HG02970 (cell line): Measurements from ENCODE around the gene PLCH1.

ENCODE experiments used
- ATAC-seq: cut with Tn5 transposase; IDR thresholded peaks from one replicate; pipeline ENCODE4 v1.9.1; 2021; ENCODE audit warnings: mild to moderate bottlenecking, moderate library complexity, moderate number of reproducible peaks; ENCODE audit not compliant: unreplicated experiment, low FRiP score

Gene PLCH1

DNA sequence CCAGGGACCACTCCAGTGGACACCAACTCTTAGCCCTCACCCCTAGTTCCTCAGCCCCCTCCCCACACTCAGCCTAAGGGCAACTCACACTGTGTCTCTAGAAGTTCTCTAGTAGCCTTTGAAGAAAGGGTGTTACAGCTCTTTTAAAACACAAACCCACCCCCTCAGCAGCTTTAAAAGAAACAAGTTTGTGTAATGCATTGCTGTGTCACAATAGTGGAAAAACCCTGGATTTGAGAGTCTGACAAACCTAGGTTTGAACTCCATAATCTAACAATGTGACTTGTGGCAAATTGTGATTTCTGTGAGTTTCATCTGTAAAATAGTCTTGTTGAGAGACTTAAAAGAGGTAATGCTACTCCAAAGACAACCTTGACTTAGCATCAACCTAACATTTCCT, 54.0 kb downstream of the PLCH1 start:
- ATAC-seq = no peak

GRCh38 chr3:155688481-155688880, 56.4 kb downstream of the PLCH1 start:
- no peak for ATAC-seq

DNA sequence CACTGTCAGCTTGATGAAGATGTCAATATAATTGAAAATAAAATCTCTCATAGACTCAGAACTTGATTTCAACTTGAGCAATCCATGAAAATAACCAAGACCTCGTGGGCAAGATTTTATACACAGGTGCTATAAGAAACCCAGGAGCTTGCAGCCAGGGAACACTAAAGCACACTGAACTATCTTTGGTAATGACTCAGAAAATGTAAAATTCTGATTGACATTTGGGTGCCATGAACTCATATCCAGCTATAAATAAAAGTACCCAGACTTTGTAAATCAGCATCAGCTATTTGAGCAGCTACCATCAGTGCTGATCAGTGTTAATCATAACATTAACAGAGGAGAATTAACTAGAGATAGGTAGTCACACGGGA, 61.5 kb downstream of the PLCH1 start:
- ATAC-seq = no peak

DNA sequence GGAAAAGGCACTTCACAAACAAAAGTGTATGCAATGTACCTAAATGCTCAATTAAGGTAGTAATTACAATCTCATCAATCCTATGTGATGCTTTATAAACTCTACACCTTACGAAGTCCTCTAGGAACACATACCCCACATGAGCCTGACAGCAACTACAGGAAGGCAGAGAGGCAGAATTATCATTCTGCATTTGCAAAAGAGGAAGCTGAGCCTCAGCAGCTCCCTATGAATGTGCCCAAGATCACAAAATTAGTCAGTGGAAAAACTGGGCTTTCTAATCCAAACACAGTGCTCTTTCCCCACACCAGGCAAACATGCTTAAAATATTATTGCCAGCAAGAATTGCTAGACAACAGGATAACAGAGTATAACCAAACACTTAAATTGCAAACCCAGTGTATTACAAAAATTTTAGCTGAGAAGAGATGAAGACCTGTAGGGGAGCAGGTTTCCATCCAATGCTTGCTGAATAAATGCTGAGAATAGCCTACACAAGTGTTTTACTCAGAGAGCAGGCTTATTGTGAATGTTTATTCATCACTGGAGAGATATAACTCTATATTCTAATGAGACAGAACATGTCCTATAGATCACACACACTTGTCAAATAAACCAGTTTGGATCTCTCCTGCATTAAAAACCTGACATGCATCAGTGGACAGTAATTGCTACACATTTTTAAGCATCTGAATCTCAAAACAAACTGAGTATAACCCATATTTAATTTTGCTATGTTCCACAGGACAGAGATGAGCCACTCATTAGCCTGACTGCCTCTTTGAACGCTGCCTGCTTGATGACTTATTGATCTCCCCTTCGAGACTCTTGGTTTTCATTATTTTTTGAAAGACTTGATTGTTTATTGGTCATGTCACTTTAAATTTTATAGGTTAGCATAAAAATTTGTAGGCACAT, 62.2 kb downstream of the PLCH1 start:
- ATAC-seq = no peak

DNA sequence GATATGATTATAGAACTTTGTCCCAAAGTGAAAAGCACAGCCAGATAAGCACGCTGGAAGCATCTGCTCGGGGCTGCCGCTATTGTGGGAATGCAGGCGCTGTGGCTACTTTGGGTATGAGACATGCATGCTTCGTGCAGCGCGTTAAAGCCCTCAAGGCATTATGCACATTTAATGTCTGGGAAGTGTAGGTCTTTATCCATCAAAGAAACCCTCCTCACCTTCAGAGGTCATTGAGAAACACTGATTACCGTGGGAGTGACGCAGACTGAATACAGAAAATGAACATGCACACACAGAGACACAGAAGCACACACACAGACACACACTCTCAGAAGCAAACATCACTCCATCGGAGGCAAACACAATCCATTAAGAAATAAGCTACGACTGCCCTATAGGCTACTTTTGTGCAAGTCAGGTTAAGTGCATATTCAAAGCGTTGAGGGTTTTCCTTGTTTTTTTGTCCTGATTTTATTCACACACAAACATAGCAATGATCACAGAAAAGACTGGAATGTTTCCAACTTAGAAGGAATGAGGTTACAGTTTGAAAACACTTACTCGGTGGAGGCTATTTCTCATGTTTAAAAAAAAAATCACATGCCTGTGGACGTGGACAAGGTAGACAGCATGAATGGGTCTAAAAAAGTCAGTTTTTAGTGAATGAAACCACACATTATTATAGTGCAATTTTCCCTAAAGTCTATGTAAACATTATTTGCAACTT, 68.5 kb downstream of the PLCH1 start:
- ATAC-seq = no peak

DNA sequence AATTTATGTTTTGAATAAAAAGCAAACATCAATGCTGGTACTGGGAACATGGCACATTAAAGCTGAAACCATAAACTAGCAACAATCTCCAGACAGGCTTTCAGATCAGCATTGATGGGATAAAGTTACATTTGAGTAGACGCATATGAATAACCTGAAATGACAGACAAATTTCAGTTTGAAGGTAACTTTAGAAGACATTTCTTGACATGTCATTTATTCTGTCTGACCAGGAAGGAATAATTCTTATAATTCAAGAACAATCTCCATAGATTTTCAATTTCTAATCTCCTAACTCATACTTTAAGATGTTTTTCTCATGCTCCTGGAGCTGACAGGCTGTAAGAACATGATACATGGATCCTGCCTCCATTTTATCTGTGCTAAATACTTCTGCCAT, 69.8 kb downstream of the PLCH1 start:
- ATAC-seq = no peak

GRCh38 chr3:155673421-155673820, 71.5 kb downstream of the PLCH1 start:
- no peak for ATAC-seq

DNA sequence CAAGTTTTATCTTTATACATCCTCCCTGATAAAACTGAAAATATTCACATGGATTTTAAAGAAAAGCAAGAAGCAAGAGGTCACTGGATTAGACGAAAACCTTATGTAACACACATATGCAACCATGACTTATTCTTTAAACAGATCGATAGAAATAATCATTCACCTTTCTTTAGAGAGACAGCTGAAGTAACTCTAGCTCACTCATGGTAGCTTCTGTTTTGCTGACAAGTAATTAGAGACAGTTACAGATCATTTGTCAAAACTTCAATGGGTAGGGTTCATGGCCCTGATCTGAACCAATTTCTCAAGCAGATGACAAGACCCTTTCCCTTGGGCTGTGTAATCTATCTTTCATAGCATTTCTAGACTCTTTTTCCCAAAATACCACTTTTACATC, 74.5 kb downstream of the PLCH1 start:
- no peak for ATAC-seq

DNA sequence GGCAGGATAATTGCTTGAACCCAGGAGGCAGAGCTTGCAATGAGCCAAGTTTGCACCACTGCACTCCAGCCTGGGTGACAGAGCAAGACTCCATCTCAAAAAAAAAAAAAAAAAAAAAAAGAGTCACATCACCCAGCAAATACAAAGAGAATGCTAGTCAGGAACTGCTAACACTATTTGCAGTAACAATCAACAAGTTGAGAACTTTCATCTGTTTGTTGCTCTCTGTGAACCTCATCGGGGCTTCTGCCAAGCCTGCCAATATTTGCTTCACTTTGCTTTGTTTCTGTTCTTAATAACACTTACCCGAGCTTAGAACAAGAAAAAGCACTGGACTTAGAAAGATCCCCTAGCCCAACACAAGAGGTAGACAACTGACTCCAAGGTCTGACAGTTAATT, 76.9 kb downstream of the PLCH1 start:
- no peak for ATAC-seq

- no peak for ATAC-seq
These were observed 79.8 kb downstream of the PLCH1 start for GRCh38 chr3:155664925-155665695.

DNA sequence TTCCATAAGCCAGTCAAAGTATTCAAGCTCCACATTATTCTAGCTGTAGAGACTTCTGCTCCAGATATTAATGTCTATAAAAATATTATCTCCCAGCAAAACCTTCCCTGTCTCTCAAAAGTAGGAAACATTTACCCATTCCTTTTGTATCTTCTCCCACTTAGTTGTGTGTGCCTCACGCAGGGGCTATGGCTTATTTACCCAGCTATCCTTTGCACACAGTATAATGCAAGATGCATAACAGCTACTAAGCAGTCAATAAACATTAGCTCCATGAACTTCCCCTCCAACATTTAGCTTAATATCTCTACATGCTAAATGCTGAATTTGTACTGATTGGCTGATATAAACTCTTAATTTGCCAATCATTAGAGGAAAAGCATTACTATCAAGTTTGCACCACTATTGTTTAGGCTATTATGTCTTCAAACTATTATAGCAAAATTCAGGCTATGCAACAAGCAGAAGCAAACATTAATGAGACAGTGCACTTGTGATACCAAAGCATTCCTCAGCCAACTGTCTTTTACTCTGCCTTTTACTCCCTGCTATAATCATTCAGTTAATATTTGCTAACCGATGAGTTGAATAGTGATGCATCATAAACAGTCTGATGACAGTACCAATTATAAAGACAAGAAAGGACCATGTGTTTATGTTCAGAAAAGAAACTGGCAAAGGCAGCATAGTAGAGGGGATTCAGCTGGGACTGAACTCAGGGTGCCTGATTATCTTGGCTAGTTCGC, 81.2 kb downstream of the PLCH1 start:
- no peak for ATAC-seq

DNA sequence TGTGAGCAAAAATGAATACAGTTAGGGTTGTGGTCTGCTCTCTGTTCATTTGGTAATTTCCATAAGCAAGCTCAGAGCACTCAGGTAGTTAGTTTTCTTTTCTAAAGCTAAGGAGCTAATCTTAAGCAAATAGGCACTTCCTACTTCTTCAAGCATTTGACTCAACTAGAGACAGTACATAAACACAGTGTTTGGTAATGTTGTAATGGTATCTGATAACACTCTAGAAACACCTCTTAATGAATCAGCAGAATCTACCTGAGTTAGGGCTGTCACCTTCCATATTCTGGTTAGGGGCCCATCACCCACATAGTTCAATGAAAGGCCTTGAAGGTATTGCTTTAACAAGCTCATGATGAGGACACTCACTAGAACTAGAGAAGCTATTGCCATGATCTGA, 83.1 kb downstream of the PLCH1 start:
- ATAC-seq = no peak

GRCh38 chr3:155661042-155661441, 83.8 kb downstream of the PLCH1 start:
- no peak for ATAC-seq

DNA sequence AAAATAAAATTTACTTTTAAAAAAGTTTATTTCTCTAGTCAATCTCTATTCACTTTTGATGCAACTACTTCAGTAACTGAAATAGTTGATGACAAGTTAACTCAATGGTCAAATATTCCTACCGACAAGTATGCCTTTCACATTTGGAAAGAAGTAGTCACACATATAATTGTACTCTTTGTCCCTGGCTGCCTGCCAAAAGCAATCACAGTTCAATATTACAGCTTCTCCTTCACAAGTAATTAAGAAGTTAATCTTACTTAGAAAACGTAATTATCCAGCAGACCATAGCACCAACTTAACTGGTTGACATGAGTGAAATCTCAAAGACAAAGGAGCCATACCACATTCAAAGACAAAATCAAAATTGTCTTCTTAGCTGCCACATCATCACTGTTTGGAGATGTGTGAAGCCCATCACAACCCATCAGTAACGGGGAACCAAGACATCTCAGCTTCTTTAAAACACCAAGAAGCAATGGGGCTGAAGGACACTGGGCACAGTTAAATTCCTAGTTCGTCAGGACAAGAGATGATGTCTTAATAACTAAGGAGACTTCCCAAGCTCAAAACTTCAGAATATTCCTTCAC, 86.1 kb downstream of the PLCH1 start:
- ATAC-seq = no peak

GRCh38 chr3:155658006-155658405, 86.9 kb downstream of the PLCH1 start:
- ATAC-seq = no peak

- ATAC-seq = no peak
These were observed 87.7 kb downstream of the PLCH1 start for GRCh38 chr3:155657161-155657560.

- ATAC-seq = no peak
These were observed 88.4 kb downstream of the PLCH1 start for GRCh38 chr3:155656466-155656865.

GRCh38 chr3:155651489-155652218, 93.2 kb downstream of the PLCH1 start:
- ATAC-seq = no peak

DNA sequence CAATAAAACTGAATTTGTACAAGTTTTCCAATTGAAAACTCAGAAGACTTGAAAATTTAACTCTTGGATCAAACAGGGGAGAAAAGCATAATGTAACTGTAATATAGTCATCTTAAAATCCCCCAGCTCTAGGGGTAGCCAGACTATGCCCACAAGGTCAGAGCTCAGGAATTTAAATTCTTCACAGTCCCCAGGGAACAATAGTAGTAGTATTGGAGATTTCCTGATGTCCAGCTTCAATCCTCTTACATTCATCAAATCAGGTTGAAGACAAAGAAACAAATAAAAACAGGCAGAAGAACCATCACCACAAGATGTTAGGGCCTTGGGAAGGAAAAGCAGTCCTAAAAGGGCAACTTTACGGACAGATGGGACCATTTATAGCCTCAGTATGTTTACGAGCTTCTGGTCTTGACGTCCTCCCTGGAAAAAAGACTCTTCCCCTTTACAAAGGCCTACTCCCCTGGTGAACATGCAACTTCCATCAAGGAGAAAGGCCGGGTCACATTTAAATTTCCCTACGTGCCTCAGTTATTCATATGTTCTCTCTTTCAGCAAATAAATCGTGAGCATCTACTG, 96.8 kb downstream of the PLCH1 start:
- no peak for ATAC-seq
